OCI-LY1 (cell line): ENCODE results near the gene MLC1.

Experiments used
- CTCF ChIP-seq: fragments of 200-600 bp; sonication (generic), shearing (Covaris generic); IDR thresholded peaks from 2 replicates; pipeline ENCODE4 v1.5.1; 2017; ENCODE audit warnings: mild to moderate bottlenecking, antibody characterized with exemption, low read length, moderate library complexity, mixed read lengths
- EZH2 ChIP-seq: fragments of 200-600 bp; sonication (generic), shearing (Covaris generic); IDR thresholded peaks from 2 replicates; pipeline ENCODE4 v1.8.0; 2017; ENCODE audit warnings: borderline replicate concordance, mixed run types, mild to moderate bottlenecking, antibody characterized with exemption, low read length, moderate library complexity, mixed read lengths

GRCh38 chr22:50025993-50026392 lies 59.2 kb downstream of the MLC1 start:
- no peak for TF ChIP-seq CTCF
- TF ChIP-seq EZH2, result no peak
